Gastroesophageal sphincter (tissue), 4 donors: ENCODE results near the gene SH3BP2. TPM values are rescaled to one million over a fixed set of nuclear protein-coding genes. Genes with fewer than 3 reads are reported as not detected.
A peak's percentile ranks its signal among the peaks of the same experiment; 100 is the strongest.

Source experiments
- ATAC-seq: fragments of 150-250 bp; one replicate; pipeline ENCODE4 v1.9.1; 2016; ENCODE audit warnings: mild to moderate bottlenecking, moderate library complexity
- H3K27ac ChIP-seq, 4 donors: fragments of 200-600 bp; sonication (generic) in 3 of 4; 1 replicate in 3 of 4; 2 replicates in 1 of 4; pipeline ENCODE4 v1.5.1; 2016 to 2019
- H3K27me3 ChIP-seq: fragments of 200-600 bp; sonication (generic); one replicate; pipeline ENCODE4 v1.5.1; 2019
- H3K36me3 ChIP-seq, 2 donors: fragments of 200-600 bp; sonication (generic); one replicate each; pipeline ENCODE4 v1.5.1; 2019; ENCODE audit warnings: control low read depth in 1 of 2
- H3K4me1 ChIP-seq, 3 donors: fragments of 200-600 bp; sonication (generic); 1 replicate in 2 of 3; 2 replicates in 1 of 3; pipeline ENCODE4 v1.5.1; 2016 to 2019; ENCODE audit warnings: control low read depth in 2 of 3
- H3K4me3 ChIP-seq, 2 donors: fragments of 200-600 bp; sonication (generic); one replicate each; pipeline ENCODE4 v1.5.1; 2019; ENCODE audit warnings: mild to moderate bottlenecking in 1 of 2, moderate library complexity in 1 of 2
- H3K9me3 ChIP-seq, 3 donors: fragments of 200-600 bp; sonication (generic); one replicate each; pipeline ENCODE4 v1.5.1; 2017 to 2019; ENCODE audit warnings: control low read depth in 2 of 3
- EP300 ChIP-seq: sonication (generic); formaldehyde crosslinking; IDR thresholded peaks from one replicate; pipeline ENCODE4 v1.6.1; 2017; ENCODE audit warnings: antibody characterized with exemption, mild to moderate bottlenecking
- POLR2A ChIP-seq, 2 donors: fragments of 450-650 bp; IDR thresholded peaks; one replicate each; pipeline ENCODE4 v1.6.1; 2017; ENCODE audit warnings: antibody characterized with exemption in 2 of 2, mild to moderate bottlenecking in 2 of 2, moderate library complexity in 1 of 2
- POLR2AphosphoS5 ChIP-seq: sonication (generic); formaldehyde crosslinking; IDR thresholded peaks from one replicate; pipeline ENCODE4 v1.6.1; 2017; ENCODE audit warnings: antibody characterized with exemption
- WGBS, 2 donors: methylation state at CpG; one replicate each; pipeline ENCODE4 v1.1.5; 2018; ENCODE audit warnings: low coverage in 1 of 2; 5-methylcytosine and 5-hydroxymethylcytosine counted together
- total RNA-seq, 4 donors: library from RNA; depleted of rRNA; stranded (reverse); fragments of >200 nt; gene quantifications; one replicate each; pipeline ENCODE4 v1.1.0, GENCODE V29; 2016
- TF ChIP-seq, protein P1 (sequence below), 4 experiments: fragments of 200-600 bp in 2 of 4; fragments of 450-650 bp in 2 of 4; sonication (generic) in 1 of 4; IDR thresholded peaks; one replicate each; pipeline ENCODE4 v1.5.1; 2017 to 2019; ENCODE audit warnings: antibody characterized with exemption in 4 of 4, mild to moderate bottlenecking in 2 of 4, moderate library complexity in 2 of 4

The SH3BP2 gene
- total RNA-seq, 4 donors from 2014 or later: 26.8 to 36.4 (median 29.3) TPM

GRCh38 chr4:2754848-2755819, 37.8 kb upstream of the SH3BP2 start:
- ATAC-seq: no peak

GRCh38 chr4:2755821-2756690, 36.8 kb upstream of the SH3BP2 start, which contains the start of gene TNIP2:
TNIP2 (minus strand) TSS chr4:2756336; CDS start chr4:2756289, 47 bp downstream.
- H3K9me3 ChIP-seq: no peaks in the 10 kb centered on the region
- peaks cover 0 to 53% (median 10%) of the 10 kb centered on the region in 3 donors for H3K4me1 ChIP-seq
- TF ChIP-seq EP300 (no peak), POLR2A (IDR thresholded peaks at IDR 0.05) (peak; percentile 72 to 84), POLR2AphosphoS5 (peak; percentile 12)
- TF ChIP-seq, protein P1, sequence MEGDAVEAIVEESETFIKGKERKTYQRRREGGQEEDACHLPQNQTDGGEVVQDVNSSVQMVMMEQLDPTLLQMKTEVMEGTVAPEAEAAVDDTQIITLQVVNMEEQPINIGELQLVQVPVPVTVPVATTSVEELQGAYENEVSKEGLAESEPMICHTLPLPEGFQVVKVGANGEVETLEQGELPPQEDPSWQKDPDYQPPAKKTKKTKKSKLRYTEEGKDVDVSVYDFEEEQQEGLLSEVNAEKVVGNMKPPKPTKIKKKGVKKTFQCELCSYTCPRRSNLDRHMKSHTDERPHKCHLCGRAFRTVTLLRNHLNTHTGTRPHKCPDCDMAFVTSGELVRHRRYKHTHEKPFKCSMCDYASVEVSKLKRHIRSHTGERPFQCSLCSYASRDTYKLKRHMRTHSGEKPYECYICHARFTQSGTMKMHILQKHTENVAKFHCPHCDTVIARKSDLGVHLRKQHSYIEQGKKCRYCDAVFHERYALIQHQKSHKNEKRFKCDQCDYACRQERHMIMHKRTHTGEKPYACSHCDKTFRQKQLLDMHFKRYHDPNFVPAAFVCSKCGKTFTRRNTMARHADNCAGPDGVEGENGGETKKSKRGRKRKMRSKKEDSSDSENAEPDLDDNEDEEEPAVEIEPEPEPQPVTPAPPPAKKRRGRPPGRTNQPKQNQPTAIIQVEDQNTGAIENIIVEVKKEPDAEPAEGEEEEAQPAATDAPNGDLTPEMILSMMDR (IDR thresholded peaks at IDR 0.05): peak in 3 of 4 experiments; percentile 46 to 76 (median 62)
- ATAC-seq: peak; percentile 93
- peaks cover 0 to 11% of the 10 kb centered on the region in 2 donors for H3K36me3 ChIP-seq
- H3K27me3 ChIP-seq: no peaks in the 10 kb centered on the region
- H3K4me3 ChIP-seq: peak within 1 kb of the TSS; percentile 82 to 91
- peak within 1 kb of the TSS; percentile 40 to 88 (median 86) for H3K27ac ChIP-seq
- no CpG with 5 or more reads among the region's 96 CpGs for WGBS, 2 donors

More at GRCh38 chr4:2754848-2755819, 37.8 kb upstream of the SH3BP2 start:
- TF ChIP-seq POLR2AphosphoS5 (no peak), EP300 (no peak), POLR2A (IDR thresholded peaks at IDR 0.05) (no peak)
- TF ChIP-seq, protein P1 (IDR thresholded peaks at IDR 0.05): no peak
- Histone ChIP-seq H3K27ac (peak overlapping the region in 3 of 4 donors; percentile 85 to 88 (median 86)), H3K36me3 (peaks cover 0 to 11% of the 10 kb centered on the region in 2 donors), H3K9me3 (no peaks in the 10 kb centered on the region), H3K4me3 (peak overlapping the region; percentile 82 to 91), H3K4me1 (peaks cover 0 to 62% (median 14%) of the 10 kb centered on the region in 3 donors), H3K27me3 (no peaks in the 10 kb centered on the region)
- WGBS, 2 donors: 57 to 70% methylated on average over 5 to 15 of the region's 23 CpGs

- Histone ChIP-seq H3K36me3 (peaks cover 0 to 11% of the 10 kb centered on the region in 2 donors), H3K27ac (peak overlapping the region in 3 of 4 donors; percentile 85 to 88 (median 86)), H3K9me3 (no peaks in the 10 kb centered on the region), H3K4me1 (peaks cover 0 to 45% (median 4%) of the 10 kb centered on the region in 3 donors), H3K4me3 (peak overlapping the region; percentile 15 to 91), H3K27me3 (no peaks in the 10 kb centered on the region)
- 66 to 70% methylated on average over 12 to 18 of the region's 25 CpGs for WGBS, 2 donors
- no peak for ATAC-seq
- TF ChIP-seq, protein P1 (IDR thresholded peaks at IDR 0.05): no peak
- TF ChIP-seq POLR2A (IDR thresholded peaks at IDR 0.05): no peak
- no peak for TF ChIP-seq POLR2AphosphoS5
- no peak for TF ChIP-seq EP300
Measured at GRCh38 chr4:2756691-2757350, 36.1 kb upstream of the SH3BP2 start.

DNA sequence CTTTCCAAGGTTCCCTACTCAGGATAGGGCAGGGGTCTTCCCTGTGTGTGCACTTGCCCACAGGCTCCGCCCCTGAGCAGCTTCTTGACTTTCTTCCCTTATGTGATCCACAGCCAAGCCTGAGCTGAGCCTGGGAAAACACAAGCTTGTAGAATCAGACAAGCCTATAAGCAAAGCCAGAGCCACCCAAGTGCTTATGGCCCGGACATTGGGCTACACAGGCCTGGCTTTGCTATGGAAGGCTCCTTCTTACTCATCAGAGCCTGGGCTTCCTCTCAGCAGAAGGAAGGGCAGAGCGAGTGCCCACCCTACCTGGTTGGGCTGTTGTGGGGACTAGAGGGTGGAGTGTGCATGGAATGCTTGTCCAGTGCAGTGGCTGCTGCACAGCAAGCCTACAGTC, 35.5 kb upstream of the SH3BP2 start:
- ATAC-seq: no peak
- 100% methylated on average over 1 of the region's 3 CpGs; no CpG with 5 or more reads in 1 of the 2 donors for WGBS, 2 donors
- peaks cover 0 to 8% of the 10 kb centered on the region in 2 donors for H3K36me3 ChIP-seq
- no peaks in the 10 kb centered on the region for H3K9me3 ChIP-seq
- no peak for TF ChIP-seq POLR2AphosphoS5
- TF ChIP-seq EP300: no peak
- no peak for TF ChIP-seq POLR2A (IDR thresholded peaks at IDR 0.05)
- TF ChIP-seq, protein P1 (IDR thresholded peaks at IDR 0.05): no peak
- peak overlapping the region in 1 of 4 donors; percentile 86 for H3K27ac ChIP-seq
- no peak overlapping the region for H3K4me3 ChIP-seq
- H3K4me1 ChIP-seq: peaks cover 0 to 39% (median 4%) of the 10 kb centered on the region in 3 donors
- H3K27me3 ChIP-seq: no peaks in the 10 kb centered on the region
